ENCODE measurements around the gene NCKIPSD.

The NCKIPSD gene

DNA sequence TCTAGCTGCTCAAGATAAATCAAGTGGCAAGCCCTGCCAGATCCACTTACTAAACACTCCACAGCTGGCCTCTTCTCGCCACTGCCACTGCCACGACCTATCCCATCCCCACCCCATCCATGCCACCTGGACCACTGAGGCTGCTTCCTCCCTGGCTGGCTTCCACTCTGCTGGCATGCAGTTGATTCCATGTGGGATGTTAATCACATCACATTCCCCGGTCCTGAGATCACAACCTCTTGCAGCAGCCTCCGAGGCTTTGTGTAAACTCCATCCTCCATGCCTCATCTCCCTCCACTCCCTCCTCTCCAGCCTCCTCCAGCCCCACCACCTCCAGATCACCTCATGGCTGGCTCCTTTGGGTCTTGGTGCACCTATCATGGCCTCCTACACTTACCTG, 7.7 kb downstream of the NCKIPSD start:
- FAIRE-seq, result no peak

DNA sequence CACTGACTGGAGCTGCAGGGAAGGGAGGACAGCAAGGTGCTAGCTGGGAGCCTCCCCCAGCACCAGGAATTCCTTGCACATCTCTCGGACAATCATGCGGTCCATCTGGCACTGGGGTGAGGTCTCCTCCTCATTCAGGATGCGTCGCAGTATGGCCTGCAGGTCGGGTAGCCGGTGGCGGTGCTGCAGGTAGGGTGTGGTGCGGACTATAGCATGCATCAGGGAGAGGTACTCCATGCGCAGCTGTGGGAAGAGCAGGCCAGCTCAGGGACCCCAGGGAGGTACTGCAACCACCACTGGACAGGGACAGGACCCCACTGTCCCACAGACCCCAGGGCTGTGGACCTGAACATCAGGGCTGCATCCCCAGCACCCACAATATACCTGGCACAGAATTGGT, 11.2 kb downstream of the NCKIPSD start:
- no peak for FAIRE-seq

DNA sequence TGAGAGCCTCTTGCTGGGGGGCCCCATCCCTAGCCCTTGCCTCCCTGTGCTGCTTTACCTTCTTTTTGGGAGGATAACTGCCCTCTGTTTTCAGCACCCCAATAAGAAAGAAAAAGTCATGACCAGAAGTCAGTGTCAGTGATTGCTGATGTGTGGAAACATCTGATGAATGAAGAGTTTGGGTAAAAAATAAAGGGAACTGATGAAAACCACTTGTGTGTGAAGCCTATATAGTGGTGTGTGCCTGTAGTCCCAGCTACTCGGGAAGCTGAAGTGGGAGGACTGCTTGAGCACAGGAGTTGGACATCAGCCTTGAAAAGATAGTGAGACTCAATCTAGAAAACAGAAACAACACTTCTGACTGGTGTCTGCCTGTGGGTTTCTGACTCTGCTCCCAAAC, 13.2 kb downstream of the NCKIPSD start:
- no peak for FAIRE-seq

DNA sequence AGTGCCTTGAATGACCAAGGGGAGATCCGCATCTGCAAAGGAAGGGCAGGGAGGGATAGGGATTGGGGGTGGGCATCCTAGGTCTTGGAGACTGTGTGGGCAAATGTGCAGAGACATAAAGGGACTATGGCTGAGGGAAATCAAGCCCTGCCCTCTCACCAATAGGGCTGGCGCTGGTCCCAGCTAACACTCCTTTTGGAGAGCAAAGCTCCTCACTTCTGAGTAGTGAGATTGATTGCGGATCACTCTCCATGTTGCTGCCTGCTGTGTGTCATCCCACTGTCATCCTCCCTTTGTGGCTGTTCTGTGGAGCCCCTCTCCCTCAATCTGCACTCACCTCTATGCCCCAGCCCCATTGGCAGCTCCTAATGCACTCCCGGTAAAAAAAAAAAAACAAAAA, 20.8 kb downstream of the NCKIPSD start:
- no peak for FAIRE-seq

DNA sequence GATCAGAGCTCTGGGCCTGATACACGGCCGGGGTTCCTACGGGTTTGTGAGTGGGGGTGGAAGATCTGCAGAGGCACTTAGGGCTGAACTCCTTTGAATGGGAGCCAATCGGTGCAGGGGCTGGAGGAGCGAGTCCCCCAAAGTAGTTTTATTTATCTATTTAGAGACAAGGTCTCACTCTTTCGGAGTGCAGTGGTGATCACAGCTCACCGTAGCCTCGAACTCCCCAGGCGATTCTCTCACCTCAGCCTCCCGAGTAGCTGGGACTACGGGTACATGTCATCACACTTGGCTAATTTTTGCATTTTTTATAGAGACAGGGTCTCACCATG, 21.4 kb downstream of the NCKIPSD start:
- no peak for FAIRE-seq

DNA sequence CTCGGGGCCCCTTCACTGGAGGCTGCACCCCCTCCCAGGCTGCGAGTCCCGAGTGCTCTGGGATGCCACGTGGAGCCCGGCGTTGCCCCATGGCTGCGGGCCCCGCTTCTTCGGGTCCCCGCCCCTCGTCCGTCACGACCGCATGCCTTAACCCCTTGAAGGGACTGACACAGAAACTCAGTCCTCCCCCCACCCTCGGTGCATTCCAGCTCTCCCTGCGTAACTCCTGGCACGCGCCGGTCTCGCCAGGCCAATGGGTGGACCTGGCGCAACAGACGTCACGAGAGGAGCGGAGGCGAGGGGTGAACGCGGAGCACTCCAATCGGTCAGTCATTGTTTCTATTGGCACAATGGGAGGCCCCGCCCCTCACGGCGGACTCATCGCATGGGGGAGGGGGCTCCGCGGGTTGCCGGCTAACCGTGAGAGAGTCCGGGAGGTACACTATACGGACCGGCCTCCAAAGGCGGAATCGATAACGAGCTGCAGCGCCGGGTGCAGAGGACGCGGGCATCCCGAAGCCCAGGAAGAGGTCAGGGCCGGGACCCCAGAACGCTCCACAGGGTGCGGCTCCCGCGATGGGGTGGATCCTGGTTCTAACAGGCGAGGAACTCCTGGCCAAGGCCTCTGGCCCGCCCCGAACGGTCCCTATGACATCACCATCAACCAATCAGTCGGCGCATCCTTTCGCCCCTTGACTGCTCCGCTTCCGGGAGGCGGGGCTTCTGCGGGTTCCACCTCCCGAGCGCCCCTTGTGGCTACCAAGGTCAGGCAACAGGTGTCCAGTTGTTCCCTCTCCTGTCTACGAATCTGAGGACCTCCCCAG, 22.0 kb downstream of the NCKIPSD start:
- peak; percentile 90 for FAIRE-seq

DNA sequence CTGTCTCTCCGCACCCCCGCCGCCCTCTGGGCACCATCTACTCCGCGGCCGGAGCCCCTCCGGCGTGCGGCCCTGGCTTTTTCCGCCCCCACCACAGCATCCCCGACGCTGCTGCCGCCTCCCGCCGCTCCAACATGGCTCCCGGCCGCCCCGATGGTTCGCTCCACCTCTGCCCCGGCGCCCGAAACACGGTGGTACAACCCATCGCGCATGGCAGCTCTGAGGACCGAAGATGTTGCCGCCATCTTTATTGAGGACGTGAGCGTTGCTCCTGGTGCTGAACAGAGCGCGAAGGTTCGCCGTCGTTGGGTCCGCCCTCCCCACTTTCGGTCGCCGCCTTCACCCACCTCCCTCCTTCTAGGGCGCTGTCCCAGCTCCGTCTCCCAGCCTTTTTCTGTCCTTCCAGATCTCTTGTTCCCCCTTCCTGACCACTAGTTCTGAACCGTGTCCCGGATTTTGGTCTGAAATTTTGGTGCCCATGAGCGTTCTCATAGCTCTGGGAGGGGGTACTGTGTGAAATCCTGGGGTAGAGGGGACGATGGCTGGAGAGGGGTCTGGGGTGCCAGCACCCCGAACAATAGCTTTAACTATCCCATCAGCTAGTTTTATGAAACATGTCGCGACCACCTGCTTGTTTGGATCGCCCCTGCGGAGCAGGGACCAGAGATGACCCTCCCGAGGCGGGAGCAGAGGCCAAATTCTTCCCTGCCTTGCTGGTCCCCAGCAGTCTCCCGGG, 22.8 kb downstream of the NCKIPSD start, which contains the start of gene CELSR3:
Gene CELSR3, minus strand, starts transcription at position 134 of the 736 bp plus-strand sequence. CDS start 252 bp downstream, outside the sequence.
- FAIRE-seq, result peak; percentile 92

DNA sequence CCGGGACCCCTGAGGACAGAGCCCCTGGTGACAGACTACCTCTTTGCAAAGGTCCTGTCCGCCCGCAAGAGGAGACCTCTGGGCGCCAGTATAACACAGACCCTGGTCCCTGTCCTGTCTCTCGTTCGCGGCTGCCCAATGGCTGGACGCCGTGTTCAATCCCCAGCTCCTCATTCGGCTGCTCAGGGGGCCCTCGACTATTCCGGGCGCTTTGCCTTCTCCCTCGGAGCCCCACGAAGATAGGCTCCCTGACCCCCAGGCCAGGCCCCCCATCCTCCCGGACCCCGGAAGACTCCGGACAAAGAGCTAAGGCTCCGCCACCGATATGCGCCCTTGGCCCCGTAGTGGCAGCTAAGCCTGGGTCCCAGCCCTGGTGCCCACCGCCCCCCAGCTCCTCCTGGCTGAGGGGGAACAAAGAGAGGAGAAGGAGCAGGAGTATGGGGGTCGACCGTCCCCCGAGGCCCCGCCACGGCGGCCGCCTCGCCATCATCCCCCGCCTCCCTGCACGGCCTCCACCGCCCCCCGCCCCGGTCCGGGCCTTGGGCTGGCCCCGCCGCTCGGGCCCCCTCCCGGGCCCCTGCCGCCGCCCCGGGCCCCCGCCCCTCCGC, 23.5 kb downstream of the NCKIPSD start:
- no peak for FAIRE-seq

DNA sequence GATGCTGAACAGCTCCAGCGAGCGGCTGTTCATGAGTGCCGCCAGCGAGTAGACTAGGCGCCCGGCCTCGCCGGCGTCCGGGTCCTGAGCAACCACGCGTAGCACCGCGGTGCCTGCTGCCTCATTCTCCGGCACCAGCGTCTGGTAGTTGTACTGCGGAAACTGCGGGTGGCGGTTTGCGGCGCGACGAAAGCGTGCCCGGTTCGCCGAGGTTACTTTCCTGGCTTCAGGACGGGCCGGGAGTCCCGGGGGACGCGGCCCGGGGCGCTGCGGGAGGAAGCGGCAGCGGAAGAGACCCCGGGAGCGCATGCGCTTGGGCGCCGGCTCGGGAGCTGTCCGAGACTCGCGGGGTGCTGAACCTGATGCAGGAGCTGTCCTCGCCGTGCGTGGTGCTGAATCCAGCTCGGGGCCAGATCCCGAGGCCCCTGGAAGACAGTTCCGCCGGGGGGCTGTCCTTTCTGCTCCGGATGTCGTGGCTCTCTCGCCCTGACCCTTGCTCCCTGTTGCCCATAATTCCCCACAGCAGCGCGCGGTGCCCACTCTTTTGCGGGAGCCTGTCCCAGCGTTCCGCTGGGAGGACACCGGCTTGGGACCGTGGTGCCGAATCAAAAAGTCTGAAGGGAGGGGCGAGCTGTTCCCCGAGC, 24.1 kb downstream of the NCKIPSD start:
- no peak for FAIRE-seq

DNA sequence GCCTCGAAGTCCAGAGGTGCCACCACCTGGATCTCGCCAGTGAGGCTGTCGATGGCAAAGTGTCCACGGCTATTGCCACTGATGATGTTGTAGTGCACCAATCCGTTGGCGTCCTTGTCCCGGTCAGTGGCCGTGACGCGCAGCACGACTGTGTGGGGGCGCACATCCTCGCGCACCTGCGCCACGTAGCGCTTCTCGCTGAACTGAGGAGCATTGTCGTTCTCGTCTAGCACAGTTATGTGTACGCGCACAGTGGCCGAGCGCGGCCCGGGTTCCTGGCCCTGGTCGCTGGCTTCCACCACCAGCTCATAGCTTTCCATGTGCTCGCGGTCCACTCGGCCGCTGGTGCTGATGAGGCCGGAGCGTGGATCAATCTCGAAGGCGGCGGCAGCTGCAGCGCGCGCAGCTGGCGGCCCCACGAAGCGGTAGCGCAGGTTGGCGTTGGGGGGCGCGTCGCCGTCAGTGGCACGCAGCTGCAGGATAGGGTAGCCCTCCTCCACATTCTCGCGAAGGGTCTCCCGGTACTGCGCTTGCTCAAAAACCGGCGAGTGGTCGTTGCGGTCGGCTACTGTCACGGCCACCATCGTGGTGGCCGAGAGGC, 24.8 kb downstream of the NCKIPSD start:
- FAIRE-seq, result no peak

DNA sequence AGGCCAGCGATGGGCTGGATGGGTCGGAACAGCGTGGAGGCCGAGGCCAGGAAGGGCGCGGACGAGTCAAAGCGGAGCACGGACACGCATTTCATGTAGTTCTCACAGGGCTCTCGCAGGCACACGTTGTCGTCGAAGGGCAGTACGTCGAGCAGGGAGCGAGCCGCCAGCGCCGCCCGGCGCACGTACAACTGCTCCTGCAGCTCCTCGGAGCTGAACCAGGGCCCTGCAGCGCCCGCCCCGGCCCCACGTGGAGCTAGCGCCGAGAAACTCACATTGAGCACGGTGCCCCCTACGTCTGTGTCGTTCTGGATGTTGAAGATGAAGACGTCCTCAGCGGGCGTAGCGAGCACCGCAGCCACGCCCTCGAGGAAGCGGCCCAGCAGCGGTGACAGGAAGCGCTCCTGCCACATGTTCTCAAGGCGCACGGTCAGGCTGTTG, 28.9 kb downstream of the NCKIPSD start:
- no peak for FAIRE-seq

DNA sequence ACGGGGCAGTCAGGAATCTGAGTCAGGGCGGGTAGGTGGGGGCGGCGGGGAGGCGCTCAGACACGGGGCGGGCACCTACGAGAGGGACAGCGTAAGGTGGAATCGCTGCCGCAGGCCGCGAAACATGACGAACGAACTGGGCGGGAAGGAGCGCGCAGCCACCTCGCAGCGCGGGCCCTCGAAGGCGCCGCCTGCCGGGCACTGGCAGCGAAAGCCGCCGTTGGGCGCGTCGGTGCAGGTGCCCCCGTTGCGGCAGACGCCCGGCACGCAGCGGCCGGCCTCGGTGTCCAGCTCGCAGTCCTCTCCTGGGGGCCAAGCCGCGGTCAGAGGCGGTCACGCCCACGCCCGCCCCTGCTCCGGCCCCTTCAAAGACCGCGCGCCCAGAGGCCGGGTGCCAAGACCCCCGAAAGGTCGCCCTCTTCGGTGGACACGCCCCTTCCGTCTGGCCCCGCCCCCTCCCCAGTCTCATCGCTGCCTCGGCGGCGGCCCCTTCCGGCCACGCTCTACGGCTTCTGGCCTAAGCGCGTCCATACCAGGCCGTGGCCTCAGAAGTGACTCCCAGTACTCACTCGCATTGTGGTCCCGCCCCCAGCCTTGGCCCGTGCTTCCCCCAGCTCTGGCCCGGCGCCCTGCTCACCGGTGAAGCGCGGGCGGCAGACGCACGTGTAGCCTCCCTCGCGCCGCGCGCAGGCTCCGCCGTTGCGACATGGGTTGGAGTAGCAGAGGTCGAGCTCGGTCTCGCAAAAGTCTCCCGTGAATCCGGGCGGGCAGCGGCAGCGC, 29.5 kb downstream of the NCKIPSD start:
- no peak for FAIRE-seq

DNA sequence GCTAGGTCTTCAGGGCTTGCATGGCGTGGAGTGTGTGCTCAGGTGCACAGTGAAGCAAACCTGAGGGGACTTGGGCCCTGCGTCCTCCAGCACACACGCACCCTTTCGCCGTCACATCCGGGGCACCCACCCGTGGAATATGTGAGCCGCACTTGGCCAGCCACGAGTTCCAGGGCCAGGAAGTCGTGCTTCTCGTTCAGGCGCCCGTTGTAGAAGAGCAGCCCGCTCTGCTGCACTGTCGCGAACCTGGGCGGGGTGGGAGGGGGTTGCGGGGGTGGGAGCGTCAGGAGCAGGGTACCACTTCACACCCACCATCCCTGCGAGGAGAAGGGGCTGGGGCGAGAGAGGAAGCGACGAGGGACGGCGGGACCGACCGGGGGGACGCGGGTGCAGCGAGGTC, 30.1 kb downstream of the NCKIPSD start:
- no peak for FAIRE-seq

DNA sequence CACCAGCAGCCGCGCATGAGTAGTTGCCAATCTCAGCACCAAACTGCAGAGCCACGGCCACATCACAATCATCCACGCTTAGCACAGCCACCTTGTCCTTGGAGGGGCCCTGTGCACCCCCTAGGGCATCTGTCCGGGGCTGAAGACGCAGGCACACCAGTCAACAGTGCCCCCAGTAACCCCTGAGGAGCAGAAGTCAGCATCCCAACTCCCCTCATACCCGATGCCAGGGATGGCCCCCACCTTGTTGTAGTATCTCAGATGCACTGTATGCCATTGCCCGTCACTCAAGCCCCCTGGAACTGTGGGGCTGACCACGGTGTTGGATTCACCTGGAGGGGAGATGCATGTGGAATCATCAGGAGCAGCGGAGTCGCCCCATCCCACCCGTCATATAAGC, 30.7 kb downstream of the NCKIPSD start:
- FAIRE-seq, result no peak

DNA sequence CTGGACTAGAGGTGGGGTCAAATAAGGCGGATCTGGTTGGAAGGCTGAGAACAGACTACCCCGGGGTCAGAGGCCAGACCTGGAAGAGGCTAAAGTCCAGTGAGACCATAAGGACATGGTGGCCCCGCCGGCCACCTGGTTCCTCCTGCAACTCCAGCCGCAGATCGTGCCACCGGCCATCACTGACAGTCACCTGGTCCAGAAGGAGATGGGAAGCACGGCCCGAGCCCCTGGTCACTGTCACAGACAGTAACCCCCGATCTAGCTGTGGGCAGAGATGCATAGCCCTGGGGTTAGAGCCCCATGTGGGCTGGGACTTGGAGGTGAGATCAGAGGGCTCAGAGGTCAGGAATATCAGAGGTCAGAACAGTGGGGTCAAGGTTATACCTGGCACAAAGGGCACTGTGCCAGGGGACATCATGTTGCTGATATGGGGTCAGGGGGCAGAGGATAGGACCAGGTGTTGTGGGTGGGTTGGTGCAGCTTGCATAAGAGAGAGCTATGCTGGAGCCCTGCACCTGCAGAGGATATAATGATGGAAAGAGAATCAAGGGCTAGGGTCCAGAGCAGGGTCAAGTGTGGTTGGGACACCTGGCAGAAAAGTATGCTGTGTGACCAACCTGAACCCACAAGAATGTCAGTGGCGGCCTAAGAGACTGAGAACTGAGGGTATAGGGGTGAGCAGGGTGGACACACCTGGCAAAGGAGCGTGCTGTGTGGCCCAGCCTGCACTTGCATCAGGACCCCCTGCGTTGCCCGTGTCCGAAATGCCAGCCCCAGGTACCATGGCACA, 32.6 kb downstream of the NCKIPSD start:
- no peak for FAIRE-seq

DNA sequence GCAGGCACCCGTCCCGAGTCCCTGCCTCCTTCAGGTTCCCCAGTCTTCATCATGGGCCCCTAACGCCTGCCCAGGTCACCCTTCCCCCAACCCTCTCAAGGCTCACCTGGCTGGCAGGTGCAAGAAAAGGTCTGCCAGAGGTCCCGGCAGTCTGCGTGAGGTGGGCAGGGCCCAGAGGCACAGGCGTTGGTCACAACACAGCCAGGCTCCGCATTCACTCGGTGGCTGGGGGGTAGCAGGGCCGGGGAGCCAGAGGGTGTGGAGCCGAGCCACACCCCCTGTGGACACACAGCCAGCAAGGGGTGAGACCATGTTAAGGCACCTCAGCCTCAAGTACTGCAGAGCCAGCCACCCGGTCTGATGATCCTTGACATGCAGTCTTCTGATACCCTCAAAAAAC, 33.9 kb downstream of the NCKIPSD start:
- FAIRE-seq, result no peak

DNA sequence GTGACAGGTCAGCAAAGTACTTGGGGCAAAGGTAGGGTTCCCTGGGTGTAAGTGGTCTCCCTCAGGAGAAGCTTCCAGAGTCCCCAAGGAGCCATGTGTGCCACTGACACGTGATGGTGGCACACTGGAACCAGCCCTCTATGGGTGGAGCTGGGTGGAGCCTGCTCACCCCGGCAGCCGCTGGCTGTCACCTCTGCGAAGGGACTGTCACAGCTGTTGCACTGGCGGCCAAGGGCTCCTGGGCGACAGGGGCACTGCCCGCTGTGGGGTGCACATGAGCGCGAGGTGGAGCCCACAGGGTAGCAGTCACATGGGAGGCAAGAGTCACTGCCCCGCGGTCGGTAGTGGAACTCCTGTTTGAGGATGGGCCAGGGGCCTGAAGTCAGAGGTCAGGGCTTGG, 35.0 kb downstream of the NCKIPSD start:
- no peak for FAIRE-seq

DNA sequence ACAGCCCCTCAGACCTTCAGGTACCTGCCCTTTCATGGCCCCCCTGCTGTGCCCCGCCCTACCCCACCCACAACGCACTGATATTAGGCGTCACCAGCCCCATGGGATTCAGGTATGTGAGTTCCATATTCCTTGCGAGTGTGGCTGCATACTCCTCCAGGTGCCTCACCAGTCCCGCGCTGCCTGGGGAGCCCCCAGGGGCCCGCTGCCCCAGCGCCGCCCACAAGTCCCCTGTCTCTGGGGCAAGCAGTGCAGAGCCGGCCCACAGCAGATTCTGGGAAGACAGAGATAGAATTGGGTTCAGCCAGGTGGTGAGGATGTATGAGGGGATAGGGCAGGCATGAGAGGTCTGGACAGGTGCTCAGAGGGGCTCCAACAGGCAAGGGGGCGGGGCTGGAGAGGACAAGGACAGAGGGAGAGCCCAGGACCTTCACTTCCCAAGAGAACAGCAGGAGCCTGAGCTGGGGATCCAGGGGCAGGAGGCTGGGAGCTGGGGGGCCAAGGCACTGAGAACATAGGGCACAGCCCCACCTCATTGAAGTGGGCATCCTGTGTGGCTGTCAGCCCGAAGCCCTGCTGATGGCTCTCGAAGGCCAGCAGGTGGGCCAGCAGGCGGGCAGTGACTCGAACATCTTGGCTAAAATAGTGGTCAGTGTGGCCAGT, 37.4 kb downstream of the NCKIPSD start:
- FAIRE-seq, result no peak

DNA sequence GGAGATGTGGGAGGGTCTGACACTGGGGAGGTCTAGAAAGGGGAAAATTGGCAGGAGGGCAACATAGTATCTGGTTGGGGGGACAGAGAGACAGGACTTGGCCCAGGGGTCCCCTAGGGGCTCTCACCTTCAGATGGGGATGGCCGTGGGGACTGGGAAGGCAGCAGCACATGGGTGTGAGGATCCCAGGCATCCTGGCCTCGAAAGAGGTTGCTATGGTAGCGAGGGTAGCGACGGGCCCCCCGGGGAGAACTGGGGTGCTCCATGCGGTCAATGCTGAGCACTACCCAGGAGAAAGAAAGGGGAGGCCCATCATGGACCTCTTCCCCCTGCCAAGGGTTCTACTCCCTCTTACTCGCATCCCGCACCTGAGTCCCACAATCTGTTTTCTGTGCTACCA, 38.0 kb downstream of the NCKIPSD start:
- FAIRE-seq, result no peak

DNA sequence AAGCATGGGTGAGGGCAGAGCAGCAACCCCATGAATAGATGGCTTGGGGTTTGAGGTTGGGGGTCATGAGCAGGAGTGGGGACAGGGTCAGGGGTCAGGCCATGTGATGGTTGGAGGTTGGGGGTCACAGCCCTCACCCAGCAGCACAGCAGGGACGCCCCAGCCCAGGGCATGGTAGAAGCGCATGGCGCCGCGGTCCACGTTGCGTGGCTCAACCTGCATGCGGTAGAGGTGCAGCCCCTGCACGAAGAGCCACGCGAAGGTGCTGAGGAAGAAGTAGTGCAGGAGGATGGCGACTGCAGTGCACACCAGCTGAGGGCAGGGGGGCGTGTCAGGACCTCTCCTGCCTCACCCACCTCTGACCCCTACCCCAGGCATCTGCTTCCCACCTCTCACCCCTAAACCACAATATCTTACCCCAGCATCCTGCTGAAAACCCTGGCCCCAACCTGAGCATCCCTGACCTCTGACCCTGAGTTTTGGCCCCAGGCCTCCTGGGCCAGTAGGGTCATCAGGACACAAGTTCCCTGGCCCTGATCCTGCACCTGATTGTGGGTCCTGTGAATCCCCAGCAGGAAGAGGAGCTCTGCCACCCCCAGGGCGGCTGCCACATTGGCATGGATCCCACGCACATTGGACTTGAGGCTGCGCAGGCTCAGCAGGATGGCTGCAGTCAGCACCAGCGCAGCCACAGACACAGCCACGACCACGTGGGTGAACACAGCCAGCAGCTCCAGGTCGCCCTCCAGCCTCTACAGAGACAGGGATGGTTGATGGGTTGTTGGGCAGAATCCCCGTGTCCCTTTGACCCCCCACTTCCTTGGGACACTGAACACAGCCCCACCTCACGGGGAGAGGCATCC, 40.6 kb downstream of the NCKIPSD start:
- no peak for FAIRE-seq
